BJ (cell line): ENCODE results near the gene MYO10. TPM values are rescaled to one million over a fixed set of nuclear protein-coding genes. Genes with fewer than 3 reads are reported as not detected.

Source experiments
- CTCF ChIA-PET: fragments of 350-600 bp; formaldehyde crosslinking; extraction: SDS; loops from one replicate; lab custom pipeline; 2021; ENCODE audit warnings: antibody characterized with exemption, inconsistent platforms; lab: Yijun Ruan, JAX
- POLR2A ChIA-PET: fragments of 300-600 bp; sonication (Branson Sonifier 250); formaldehyde crosslinking; extraction: SDS; loops from one replicate; lab custom pipeline; 2021; ENCODE audit warnings: antibody characterized with exemption; lab: Charles Lee
- DNase-seq: peaks from one replicate; pipeline ENCODE4 v3.0.0-alpha.2; 2011; ENCODE audit warnings: low read depth
- H3K27me3 ChIP-seq: 2 replicates; pipeline ENCODE4 v1.6.0; 2011; ENCODE audit warnings: low read length; ENCODE audit not compliant: control insufficient read depth, insufficient read depth
- H3K36me3 ChIP-seq: 2 replicates; pipeline ENCODE4 v1.5.1; 2011; ENCODE audit warnings: low read length; ENCODE audit not compliant: control insufficient read depth, insufficient read depth
- H3K4me3 ChIP-seq: 2 replicates; pipeline ENCODE4 v1.5.1; 2011; ENCODE audit warnings: low read depth, mild to moderate bottlenecking, control low read depth, low read length
- CTCF ChIP-seq: IDR thresholded peaks from 2 replicates; pipeline ENCODE4 v1.5.1; 2011; ENCODE audit warnings: low read depth, mild to moderate bottlenecking, control low read depth, inconsistent platforms, low read length, moderate library complexity; ENCODE audit not compliant: insufficient read depth
- polyA plus RNA-seq: library from polyadenylated mRNA; depleted of rRNA; stranded (reverse); fragments of >200 nt; gene quantifications from 2 replicates; pipeline ENCODE4 v1.2.3, GENCODE V29; 2011

MYO10 gene
- polyA plus RNA-seq, 1 experiment, result 17.1 TPM

GRCh38 chr5:16625096-16625495, 311.0 kb downstream of the MYO10 start:
- TF ChIP-seq CTCF, result no peak
- no peak overlapping the region for H3K4me3 ChIP-seq
- POLR2A ChIA-PET, result no interaction called here
- H3K27me3 ChIP-seq, result peaks cover 3% of the 10 kb centered on the region; the same call in 1 of the 2 replicates
- CTCF ChIA-PET, result interaction anchor here (1.2 kb wide), 1 partner anchor 14 kb away, joined by 3 read pairs; no protein-coding TSS in a partner anchor
- no peak for DNase-seq
- H3K36me3 ChIP-seq, result no peaks in the 10 kb centered on the region

GRCh38 chr5:16619136-16619535, 317.0 kb downstream of the MYO10 start:
- POLR2A ChIA-PET, result no interaction called here
- CTCF ChIA-PET, result no interaction called here
- no peak for TF ChIP-seq CTCF
- Histone ChIP-seq H3K36me3 (no peaks in the 10 kb centered on the region), H3K4me3 (no peak overlapping the region), H3K27me3 (peaks cover 19% of the 10 kb centered on the region)
- DNase-seq, result no peak

- no peak for TF ChIP-seq CTCF
- Histone ChIP-seq H3K27me3 (peaks cover 19% of the 10 kb centered on the region), H3K4me3 (no peak overlapping the region), H3K36me3 (no peaks in the 10 kb centered on the region)
- DNase-seq, result no peak
- ChIA-PET POLR2A (no interaction called here), CTCF (no interaction called here)
Observed at GRCh38 chr5:16618138-16618897, 317.8 kb downstream of the MYO10 start.

GRCh38 chr5:16617274-16617968, 318.7 kb downstream of the MYO10 start:
- no peaks in the 10 kb centered on the region for H3K36me3 ChIP-seq
- DNase-seq, result no peak
- H3K4me3 ChIP-seq, result peak overlapping the region; percentile 46
- no peak for TF ChIP-seq CTCF
- H3K27me3 ChIP-seq, result peaks cover 19% of the 10 kb centered on the region
- ChIA-PET POLR2A (no interaction called here), CTCF (interaction anchor here (1.1 to 1.2 kb wide), 2 partner anchors 9 to 23 kb away, joined by 3 read pairs; no protein-coding TSS in a partner anchor)

GRCh38 chr5:16616536-16617273, 319.4 kb downstream of the MYO10 start, which contains the start of gene RETREG1:
Gene RETREG1 (minus strand): TSS chr5:16616997. CDS start chr5:16616971, 26 bp downstream.
- no peaks in the 10 kb centered on the region for H3K36me3 ChIP-seq
- no peak for TF ChIP-seq CTCF
- ChIA-PET CTCF (interaction anchor here (1.1 to 1.2 kb wide), 2 partner anchors 8 to 22 kb away, joined by 3 read pairs; no protein-coding TSS in a partner anchor), POLR2A (no interaction called here)
- peaks cover 19% of the 10 kb centered on the region for H3K27me3 ChIP-seq
- H3K4me3 ChIP-seq, result peak within 1 kb of the TSS; percentile 46
- DNase-seq, result no peak
